MM.1S (cell line): Measurements from ENCODE around the gene TEX13C.

Source experiments
- DNase-seq: peaks from one replicate; pipeline ENCODE4 v3.0.0-alpha.2; 2015
- H2AFZ ChIP-seq: fragments of 300-600 bp; sonication (generic); 2 replicates; pipeline ENCODE4 v1.6.0; 2016; ENCODE audit warnings: antibody characterized with exemption, low read length
- H3F3A ChIP-seq: fragments of 300-600 bp; sonication (generic); 2 replicates; pipeline ENCODE4 v1.6.1; 2016; ENCODE audit warnings: mild to moderate bottlenecking, antibody characterized with exemption, low read length, moderate library complexity, mixed read lengths; ENCODE audit not compliant: insufficient read depth
- H3K27ac ChIP-seq: fragments of 300-600 bp; sonication (generic); 2 replicates; pipeline ENCODE4 v1.5.1; 2016; ENCODE audit warnings: mild to moderate bottlenecking, low read length
- H3K27me3 ChIP-seq: fragments of 300-600 bp; sonication (generic); replicated peaks from 2 replicates; pipeline ENCODE4 v1.6.0; 2016; ENCODE audit warnings: low read length; ENCODE audit not compliant: insufficient read depth
- H3K36me3 ChIP-seq: fragments of 300-600 bp; sonication (generic); replicated peaks from 2 replicates; pipeline ENCODE4 v1.6.1; 2016; ENCODE audit warnings: mild to moderate bottlenecking, low read length, mixed read lengths; ENCODE audit not compliant: insufficient read depth
- H3K4me1 ChIP-seq: fragments of 300-600 bp; sonication (generic); 2 replicates; pipeline ENCODE4 v1.6.1; 2016; ENCODE audit warnings: low read length, mixed read lengths
- H3K4me2 ChIP-seq: fragments of 300-600 bp; sonication (generic); 2 replicates; pipeline ENCODE4 v1.6.0; 2016; ENCODE audit warnings: low read depth, low read length
- H3K4me3 ChIP-seq: fragments of 300-600 bp; sonication (generic); 2 replicates; pipeline ENCODE4 v1.5.1; 2016; ENCODE audit warnings: low read length, mixed read lengths
- H3K79me2 ChIP-seq: fragments of 300-600 bp; sonication (generic); 2 replicates; pipeline ENCODE4 v1.6.1; 2016; ENCODE audit warnings: mixed run types, low read length, mixed read lengths
- H3K9ac ChIP-seq: fragments of 300-600 bp; sonication (generic); 2 replicates; pipeline ENCODE4 v1.6.1; 2016; ENCODE audit warnings: low read length, mixed read lengths
- H3K9me2 ChIP-seq: fragments of 300-600 bp; sonication (generic); replicated peaks from 2 replicates; pipeline ENCODE4 v1.6.1; 2016; ENCODE audit warnings: mild to moderate bottlenecking, low read length, mixed read lengths; ENCODE audit not compliant: insufficient read depth
- H3K9me3 ChIP-seq: fragments of 300-600 bp; sonication (generic); replicated peaks from 2 replicates; pipeline ENCODE4 v1.6.1; 2016; ENCODE audit warnings: mild to moderate bottlenecking, low read length, mixed read lengths; ENCODE audit not compliant: insufficient read depth
- H4K20me1 ChIP-seq: fragments of 300-600 bp; sonication (generic); 2 replicates; pipeline ENCODE4 v1.6.1; 2016; ENCODE audit warnings: mild to moderate bottlenecking, low read length, moderate library complexity, mixed read lengths; ENCODE audit not compliant: insufficient read depth
- CTCF ChIP-seq: fragments of 300-600 bp; sonication (generic); IDR thresholded peaks from 2 replicates; pipeline ENCODE4 v1.5.1; 2016; ENCODE audit warnings: antibody characterized with exemption, low read length, mixed read lengths
- EZH2 ChIP-seq: fragments of 300-600 bp; sonication (generic); optimal IDR thresholded peaks from 2 replicates; pipeline ENCODE3; 2017; ENCODE audit warnings: low read depth, mild to moderate bottlenecking, antibody characterized with exemption, low read length, mixed read lengths
- EZH2phosphoT487 ChIP-seq: fragments of 300-600 bp; sonication (generic); IDR thresholded peaks from 2 replicates; pipeline ENCODE4 v1.6.1; 2018; ENCODE audit warnings: antibody characterized with exemption, low read length

The TEX13C gene

GRCh38 chrX:125319646-125320521, at the start of gene TEX13C:
Gene TEX13C (plus strand): TSS chrX:125319871. CDS start chrX:125320120, 249 bp downstream.
- no peaks in the 10 kb centered on the region for H3F3A ChIP-seq
- TF ChIP-seq CTCF (no peak), EZH2phosphoT487 (no peak), EZH2 (no peak)
- H3K79me2 ChIP-seq, result no peaks in the 10 kb centered on the region
- no peak within 1 kb of the TSS for H2AFZ ChIP-seq
- no peak within 1 kb of the TSS for H3K27ac ChIP-seq
- H3K27me3 ChIP-seq, result no peaks in the 10 kb centered on the region
- no peak within 1 kb of the TSS for H3K4me3 ChIP-seq
- no peak within 1 kb of the TSS for H3K9ac ChIP-seq
- H4K20me1 ChIP-seq, result no peaks in the 10 kb centered on the region
- H3K9me3 ChIP-seq, result no peaks in the 10 kb centered on the region
- no peaks in the 10 kb centered on the region for H3K4me1 ChIP-seq
- no peak for DNase-seq
- no peak within 1 kb of the TSS for H3K4me2 ChIP-seq
- H3K36me3 ChIP-seq, result no peaks in the 10 kb centered on the region
- H3K9me2 ChIP-seq, result no peaks in the 10 kb centered on the region

DNA sequence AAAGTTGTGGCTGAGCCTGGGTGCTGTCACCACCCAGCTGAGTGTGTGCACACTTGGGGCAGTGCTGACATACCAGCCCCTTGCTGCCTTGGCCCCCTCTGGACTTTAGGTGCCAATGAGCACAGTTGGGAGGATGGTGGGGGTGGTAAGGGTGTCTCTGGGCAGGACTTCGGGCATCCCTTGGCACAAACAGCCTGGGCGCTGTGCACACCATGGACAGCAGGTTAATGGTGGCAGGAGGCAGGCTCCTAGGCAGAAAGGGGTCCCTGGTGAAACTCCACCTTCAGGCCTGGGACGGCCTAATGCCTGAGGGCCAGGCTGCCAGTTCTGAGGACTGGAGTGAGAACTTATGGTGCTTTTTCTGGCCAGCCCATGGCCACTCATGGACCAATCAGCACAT, 32.4 kb upstream of the TEX13C start:
- no peaks in the 10 kb centered on the region for H3K4me1 ChIP-seq
- no peaks in the 10 kb centered on the region for H3K79me2 ChIP-seq
- no peak overlapping the region for H3K27ac ChIP-seq
- H3K4me3 ChIP-seq, result no peak overlapping the region
- no peaks in the 10 kb centered on the region for H3F3A ChIP-seq
- TF ChIP-seq EZH2 (no peak), EZH2phosphoT487 (no peak), CTCF (no peak)
- no peak overlapping the region for H3K9ac ChIP-seq
- no peaks in the 10 kb centered on the region for H3K27me3 ChIP-seq
- no peaks in the 10 kb centered on the region for H3K36me3 ChIP-seq
- no peaks in the 10 kb centered on the region for H4K20me1 ChIP-seq
- no peak for DNase-seq
- H2AFZ ChIP-seq, result no peak overlapping the region
- H3K9me3 ChIP-seq, result no peaks in the 10 kb centered on the region
- H3K4me2 ChIP-seq, result no peak overlapping the region
- no peaks in the 10 kb centered on the region for H3K9me2 ChIP-seq

- Histone ChIP-seq H3K9me2 (no peaks in the 10 kb centered on the region), H3K36me3 (no peaks in the 10 kb centered on the region), H3K4me2 (no peak overlapping the region), H2AFZ (no peak overlapping the region), H3K27me3 (no peaks in the 10 kb centered on the region), H3K9me3 (no peaks in the 10 kb centered on the region), H3K4me1 (no peaks in the 10 kb centered on the region), H3K27ac (no peak overlapping the region), H3K79me2 (no peaks in the 10 kb centered on the region), H3K4me3 (no peak overlapping the region), H4K20me1 (no peaks in the 10 kb centered on the region), H3K9ac (no peak overlapping the region), H3F3A (no peaks in the 10 kb centered on the region)
- DNase-seq, result no peak
- no peak for TF ChIP-seq EZH2
- no peak for TF ChIP-seq EZH2phosphoT487
- no peak for TF ChIP-seq CTCF
Observed at GRCh38 chrX:125288343-125288742, 31.3 kb upstream of the TEX13C start.
